ENCODE measurements around the gene MEGF6. TPM values are rescaled to one million over a fixed set of nuclear protein-coding genes. Genes with fewer than 3 reads are reported as not detected.

The MEGF6 gene
- total and polyA plus RNA-seq, 2 of the 8 experiments (the other 6 are each of a cell fraction or from before 2014, with no cell fraction given): 4.1 to 14.8 TPM

DNA sequence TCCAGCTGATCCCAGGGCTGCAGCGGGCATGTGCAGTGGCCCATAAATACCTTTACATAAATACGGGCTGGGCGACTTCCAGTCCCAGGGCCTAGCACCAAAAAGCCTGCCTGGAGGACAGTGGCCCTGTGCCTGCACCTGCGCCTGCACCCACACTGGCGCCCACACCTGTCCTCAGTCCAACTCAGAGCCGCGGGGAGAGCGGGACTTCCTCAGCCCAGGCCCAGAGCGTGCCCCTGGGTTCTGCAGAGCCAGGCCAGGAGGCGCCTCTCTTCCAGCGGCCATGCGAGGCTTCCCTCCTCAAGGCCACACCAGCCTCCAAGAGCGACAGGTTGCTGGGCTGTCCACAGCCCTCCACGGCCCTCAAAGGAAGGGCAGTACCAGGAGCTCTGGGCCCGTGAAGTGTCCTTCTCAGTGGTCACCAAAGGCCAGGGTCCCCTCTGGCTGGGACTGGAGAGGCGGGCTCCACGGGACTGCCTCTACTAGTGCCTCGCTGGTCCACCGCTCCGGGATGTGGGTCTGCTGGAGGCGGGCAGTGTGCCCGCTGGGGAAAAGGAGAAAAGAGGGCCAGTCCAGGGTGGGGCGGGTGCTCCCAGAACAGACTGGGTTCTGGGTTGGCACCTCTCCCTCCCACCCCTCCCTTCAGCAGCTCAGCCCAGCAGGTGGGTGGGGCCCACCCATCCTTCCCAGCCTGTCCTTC, 121.1 kb downstream of the MEGF6 start (continued):
- TF ChIP-seq, protein P1, sequence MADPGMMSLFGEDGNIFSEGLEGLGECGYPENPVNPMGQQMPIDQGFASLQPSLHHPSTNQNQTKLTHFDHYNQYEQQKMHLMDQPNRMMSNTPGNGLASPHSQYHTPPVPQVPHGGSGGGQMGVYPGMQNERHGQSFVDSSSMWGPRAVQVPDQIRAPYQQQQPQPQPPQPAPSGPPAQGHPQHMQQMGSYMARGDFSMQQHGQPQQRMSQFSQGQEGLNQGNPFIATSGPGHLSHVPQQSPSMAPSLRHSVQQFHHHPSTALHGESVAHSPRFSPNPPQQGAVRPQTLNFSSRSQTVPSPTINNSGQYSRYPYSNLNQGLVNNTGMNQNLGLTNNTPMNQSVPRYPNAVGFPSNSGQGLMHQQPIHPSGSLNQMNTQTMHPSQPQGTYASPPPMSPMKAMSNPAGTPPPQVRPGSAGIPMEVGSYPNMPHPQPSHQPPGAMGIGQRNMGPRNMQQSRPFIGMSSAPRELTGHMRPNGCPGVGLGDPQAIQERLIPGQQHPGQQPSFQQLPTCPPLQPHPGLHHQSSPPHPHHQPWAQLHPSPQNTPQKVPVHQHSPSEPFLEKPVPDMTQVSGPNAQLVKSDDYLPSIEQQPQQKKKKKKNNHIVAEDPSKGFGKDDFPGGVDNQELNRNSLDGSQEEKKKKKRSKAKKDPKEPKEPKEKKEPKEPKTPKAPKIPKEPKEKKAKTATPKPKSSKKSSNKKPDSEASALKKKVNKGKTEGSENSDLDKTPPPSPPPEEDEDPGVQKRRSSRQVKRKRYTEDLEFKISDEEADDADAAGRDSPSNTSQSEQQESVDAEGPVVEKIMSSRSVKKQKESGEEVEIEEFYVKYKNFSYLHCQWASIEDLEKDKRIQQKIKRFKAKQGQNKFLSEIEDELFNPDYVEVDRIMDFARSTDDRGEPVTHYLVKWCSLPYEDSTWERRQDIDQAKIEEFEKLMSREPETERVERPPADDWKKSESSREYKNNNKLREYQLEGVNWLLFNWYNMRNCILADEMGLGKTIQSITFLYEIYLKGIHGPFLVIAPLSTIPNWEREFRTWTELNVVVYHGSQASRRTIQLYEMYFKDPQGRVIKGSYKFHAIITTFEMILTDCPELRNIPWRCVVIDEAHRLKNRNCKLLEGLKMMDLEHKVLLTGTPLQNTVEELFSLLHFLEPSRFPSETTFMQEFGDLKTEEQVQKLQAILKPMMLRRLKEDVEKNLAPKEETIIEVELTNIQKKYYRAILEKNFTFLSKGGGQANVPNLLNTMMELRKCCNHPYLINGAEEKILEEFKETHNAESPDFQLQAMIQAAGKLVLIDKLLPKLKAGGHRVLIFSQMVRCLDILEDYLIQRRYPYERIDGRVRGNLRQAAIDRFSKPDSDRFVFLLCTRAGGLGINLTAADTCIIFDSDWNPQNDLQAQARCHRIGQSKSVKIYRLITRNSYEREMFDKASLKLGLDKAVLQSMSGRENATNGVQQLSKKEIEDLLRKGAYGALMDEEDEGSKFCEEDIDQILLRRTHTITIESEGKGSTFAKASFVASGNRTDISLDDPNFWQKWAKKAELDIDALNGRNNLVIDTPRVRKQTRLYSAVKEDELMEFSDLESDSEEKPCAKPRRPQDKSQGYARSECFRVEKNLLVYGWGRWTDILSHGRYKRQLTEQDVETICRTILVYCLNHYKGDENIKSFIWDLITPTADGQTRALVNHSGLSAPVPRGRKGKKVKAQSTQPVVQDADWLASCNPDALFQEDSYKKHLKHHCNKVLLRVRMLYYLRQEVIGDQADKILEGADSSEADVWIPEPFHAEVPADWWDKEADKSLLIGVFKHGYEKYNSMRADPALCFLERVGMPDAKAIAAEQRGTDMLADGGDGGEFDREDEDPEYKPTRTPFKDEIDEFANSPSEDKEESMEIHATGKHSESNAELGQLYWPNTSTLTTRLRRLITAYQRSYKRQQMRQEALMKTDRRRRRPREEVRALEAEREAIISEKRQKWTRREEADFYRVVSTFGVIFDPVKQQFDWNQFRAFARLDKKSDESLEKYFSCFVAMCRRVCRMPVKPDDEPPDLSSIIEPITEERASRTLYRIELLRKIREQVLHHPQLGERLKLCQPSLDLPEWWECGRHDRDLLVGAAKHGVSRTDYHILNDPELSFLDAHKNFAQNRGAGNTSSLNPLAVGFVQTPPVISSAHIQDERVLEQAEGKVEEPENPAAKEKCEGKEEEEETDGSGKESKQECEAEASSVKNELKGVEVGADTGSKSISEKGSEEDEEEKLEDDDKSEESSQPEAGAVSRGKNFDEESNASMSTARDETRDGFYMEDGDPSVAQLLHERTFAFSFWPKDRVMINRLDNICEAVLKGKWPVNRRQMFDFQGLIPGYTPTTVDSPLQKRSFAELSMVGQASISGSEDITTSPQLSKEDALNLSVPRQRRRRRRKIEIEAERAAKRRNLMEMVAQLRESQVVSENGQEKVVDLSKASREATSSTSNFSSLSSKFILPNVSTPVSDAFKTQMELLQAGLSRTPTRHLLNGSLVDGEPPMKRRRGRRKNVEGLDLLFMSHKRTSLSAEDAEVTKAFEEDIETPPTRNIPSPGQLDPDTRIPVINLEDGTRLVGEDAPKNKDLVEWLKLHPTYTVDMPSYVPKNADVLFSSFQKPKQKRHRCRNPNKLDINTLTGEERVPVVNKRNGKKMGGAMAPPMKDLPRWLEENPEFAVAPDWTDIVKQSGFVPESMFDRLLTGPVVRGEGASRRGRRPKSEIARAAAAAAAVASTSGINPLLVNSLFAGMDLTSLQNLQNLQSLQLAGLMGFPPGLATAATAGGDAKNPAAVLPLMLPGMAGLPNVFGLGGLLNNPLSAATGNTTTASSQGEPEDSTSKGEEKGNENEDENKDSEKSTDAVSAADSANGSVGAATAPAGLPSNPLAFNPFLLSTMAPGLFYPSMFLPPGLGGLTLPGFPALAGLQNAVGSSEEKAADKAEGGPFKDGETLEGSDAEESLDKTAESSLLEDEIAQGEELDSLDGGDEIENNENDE (IDR thresholded peaks at IDR 0.05; ENCODE audit: insufficient replicate concordance, low read length): no peak
- TF ChIP-seq, protein P2, sequence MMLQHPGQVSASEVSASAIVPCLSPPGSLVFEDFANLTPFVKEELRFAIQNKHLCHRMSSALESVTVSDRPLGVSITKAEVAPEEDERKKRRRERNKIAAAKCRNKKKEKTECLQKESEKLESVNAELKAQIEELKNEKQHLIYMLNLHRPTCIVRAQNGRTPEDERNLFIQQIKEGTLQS (IDR thresholded peaks at IDR 0.05; ENCODE audit: insufficient read depth, low read depth, low read length): no peak
- no peak for TF ChIP-seq SAP30 (IDR thresholded peaks at IDR 0.05; ENCODE audit: insufficient read depth, insufficient replicate concordance, low read length)
- TF ChIP-seq KDM1A (IDR thresholded peaks at IDR 0.05; ENCODE audit: borderline replicate concordance, low read length): no peak
- no peak for TF ChIP-seq SP2 (IDR thresholded peaks at IDR 0.05; ENCODE audit: low read length)
- no peak for TF ChIP-seq POU5F1 (IDR thresholded peaks at IDR 0.05; ENCODE audit: low read depth, low read length)
- no peak for TF ChIP-seq EP300 (IDR thresholded peaks at IDR 0.05; ENCODE audit: borderline replicate concordance in 1 of 2, low read depth in 2 of 2, low read length in 2 of 2)
- TF ChIP-seq CTBP2 (IDR thresholded peaks at IDR 0.05; ENCODE audit: borderline replicate concordance, insufficient read depth, insufficient read length, low read length): no peak
- TF ChIP-seq CEBPB (IDR thresholded peaks at IDR 0.05; ENCODE audit: low read depth, low read length): no peak

Measured in H1 (cell line).